Left colon (tissue), 2 donors: ENCODE data around the gene NAGA. TPM values are rescaled to one million over a fixed set of nuclear protein-coding genes. Genes with fewer than 3 reads are reported as not detected.
A peak's percentile ranks its signal among the peaks of the same experiment; 100 is the strongest.
"Not testable (repeated sequence)": the region's sequence is repeated elsewhere in the genome, so short reads cannot be mapped to it uniquely, and the experiment has no call there.

Experiments used
- ATAC-seq: fragments of 200-7000 bp; cut with Tn5 transposase; one replicate; pipeline ENCODE4 v1.9.1; 2020; ENCODE audit warnings: mild to moderate bottlenecking, moderate library complexity
- DNase-seq, 2 donors: peaks; one replicate each; pipeline ENCODE4 v3.0.0-alpha.2; 2020
- intact Hi-C, 2 donors: fragments of 100-400 bp; cut with DNase I in 1 of 2; cut with micrococcal nuclease in 1 of 2; formaldehyde crosslinking; loops; one replicate each; pipeline versions ENCODE4 v1.11.2 to v1.14.0; 2022; cut with DNase I, micrococcal nuclease
- long read RNA-seq: library from polyadenylated mRNA; unstranded; transcript quantifications from one replicate; pipeline ENCODE4 v2.0.0, GENCODE V29; 2021
- total RNA-seq, 2 donors: library from RNA; stranded (reverse); fragmentation: NEBNext Ultra II Directional; extraction: Animal tissue kit (Norgen Biotek cat#: 25700); gene quantifications; one replicate each; pipeline ENCODE4 v1.2.1, GENCODE V29; 2021
- donor health status: DM: no; HTN: no; CAD: no.
- donor health status: DM: yes; HTN: yes; CAD: no.

The NAGA gene
- 10 to 100 TPM; 38.3 to 38.5 TPM for total RNA-seq
- long read RNA-seq, transcript NAGA-203 (10 exons, 1,856 nt), result minor isoform, 17 of 121 reads
- long read RNA-seq, transcript NAGA-201 (9 exons, 3,694 nt), result major isoform, 35 of 121 reads
- long read RNA-seq, transcript NAGA-202 (10 exons, 1,869 nt), result minor isoform, 25 of 121 reads
- long read RNA-seq, partial matches to known transcripts, result 23 of 121 reads
- long read RNA-seq, other reads (novel, unspliced or antisense), result 21 of 121 reads

- intact Hi-C loops, result no loop called here
- peak; percentile 92 for ATAC-seq
- DNase-seq, result peak; percentile 97 to 99
Measured at GRCh38 chr22:42070517-42071422, at the start of gene NAGA. NAGA (minus strand) TSS chr22:42070812; CDS start chr22:42070297, 515 bp downstream.

GRCh38 chr22:42116848-42117424, 46.3 kb upstream of the NAGA start:
- ATAC-seq, result peak; percentile 66
- intact Hi-C loops, result no loop called here

GRCh38 chr22:42115420-42115830, 44.8 kb upstream of the NAGA start:
- DNase-seq, ATAC-seq, intact Hi-C loops: not testable (repeated sequence)

More at GRCh38 chr22:42116848-42117424, 46.3 kb upstream of the NAGA start:
- DNase-seq, result peak in 1 of 2 donors; percentile 67

- DNase-seq (no peak), ATAC-seq (no peak)
- intact Hi-C loops, result no loop called here
Measured at GRCh38 chr22:42114721-42115120, 44.1 kb upstream of the NAGA start.

- intact Hi-C loops, ATAC-seq, DNase-seq: not testable (repeated sequence)
Measured at GRCh38 chr22:42112793-42113192, 42.2 kb upstream of the NAGA start.

- intact Hi-C loops, result no loop called here
- ATAC-seq, result no peak
- DNase-seq, result no peak
Measured at GRCh38 chr22:42111798-42112197, 41.2 kb upstream of the NAGA start.

- DNase-seq, result no peak
- intact Hi-C loops, result no loop called here
- ATAC-seq, result no peak
Measured at GRCh38 chr22:42108848-42109247, 38.2 kb upstream of the NAGA start.

GRCh38 chr22:42104332-42104860, 33.8 kb upstream of the NAGA start:
- intact Hi-C loops, DNase-seq, ATAC-seq: not testable (repeated sequence)

GRCh38 chr22:42101199-42101598, 30.6 kb upstream of the NAGA start:
- intact Hi-C loops, result no loop called here
- no peak for DNase-seq
- ATAC-seq, result no peak

- intact Hi-C loops, result loop anchor here in 1 of 2 donors (10.0 kb wide), 1 partner anchor 343 kb away; the partner anchor contains the start of gene NFAM1
- no peak for DNase-seq
- ATAC-seq, result peak; percentile 6
Measured at GRCh38 chr22:42091455-42091782, 20.8 kb upstream of the NAGA start.

- peak; percentile 90 for ATAC-seq
- intact Hi-C loops, result loop anchor here in 1 of 2 donors (10.0 kb wide), 1 partner anchor 344 kb away; the partner anchor contains the start of gene NFAM1
- peak; percentile 98 to 99 for DNase-seq
Measured at GRCh38 chr22:42090596-42091454, 20.2 kb upstream of the NAGA start, which contains the start of gene NDUFA6. NDUFA6 (minus strand) TSS chr22:42090772; CDS start chr22:42090744, 28 bp downstream.

GRCh38 chr22:42086051-42086450, 15.4 kb upstream of the NAGA start:
- intact Hi-C loops, result no loop called here
- no peak for DNase-seq
- no peak for ATAC-seq

- intact Hi-C loops, result no loop called here
- ATAC-seq, result no peak
- no peak for DNase-seq
Measured at GRCh38 chr22:42084874-42085273, 14.3 kb upstream of the NAGA start.

GRCh38 chr22:42083119-42083518, 12.5 kb upstream of the NAGA start:
- DNase-seq, result no peak
- intact Hi-C loops, result no loop called here
- no peak for ATAC-seq

- DNase-seq (peak in 1 of 2 donors; percentile 60), ATAC-seq (peak; percentile 29)
- intact Hi-C loops, result no loop called here
Measured at GRCh38 chr22:42080287-42080686, 9.7 kb upstream of the NAGA start.

- peak; percentile 85 for ATAC-seq
Measured at GRCh38 chr22:42079319-42080251, 9.0 kb upstream of the NAGA start, which contains the start of gene SMDT1. SMDT1 (plus strand) TSS chr22:42079700; CDS start chr22:42079769, 69 bp downstream.

More at GRCh38 chr22:42079319-42080251, 9.0 kb upstream of the NAGA start, which contains the start of gene SMDT1:
- DNase-seq, result peak; percentile 99
- intact Hi-C loops, result no loop called here
